T follicular helper cell (primary cell): ENCODE measurements around the gene ARHGAP19.

Experiments used
- DNase-seq: peaks from one replicate; pipeline ENCODE4 v3.0.0-alpha.2; 2020; ENCODE audit warnings: low read depth

ARHGAP19 gene

DNA sequence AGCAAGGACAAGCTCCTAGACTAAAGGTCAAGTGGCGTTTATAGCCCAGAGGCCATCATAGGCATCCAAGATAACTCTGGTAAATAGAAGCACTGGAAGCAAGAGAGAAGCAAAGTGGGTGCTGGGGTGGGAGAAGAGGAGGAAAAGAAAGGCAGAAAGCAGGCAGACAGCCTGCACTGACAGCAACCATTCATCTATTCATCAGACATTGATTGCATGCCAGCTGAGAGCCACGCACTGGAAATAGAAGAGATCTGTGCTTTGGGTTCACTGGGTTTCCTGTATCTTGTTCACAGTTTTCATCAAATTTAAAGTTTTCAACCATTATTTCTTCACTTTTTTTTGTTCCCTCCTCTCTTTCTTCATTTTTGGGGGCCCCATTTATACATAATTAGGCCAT, 102.0 kb downstream of the ARHGAP19 start:
- DNase-seq, result no peak

DNA sequence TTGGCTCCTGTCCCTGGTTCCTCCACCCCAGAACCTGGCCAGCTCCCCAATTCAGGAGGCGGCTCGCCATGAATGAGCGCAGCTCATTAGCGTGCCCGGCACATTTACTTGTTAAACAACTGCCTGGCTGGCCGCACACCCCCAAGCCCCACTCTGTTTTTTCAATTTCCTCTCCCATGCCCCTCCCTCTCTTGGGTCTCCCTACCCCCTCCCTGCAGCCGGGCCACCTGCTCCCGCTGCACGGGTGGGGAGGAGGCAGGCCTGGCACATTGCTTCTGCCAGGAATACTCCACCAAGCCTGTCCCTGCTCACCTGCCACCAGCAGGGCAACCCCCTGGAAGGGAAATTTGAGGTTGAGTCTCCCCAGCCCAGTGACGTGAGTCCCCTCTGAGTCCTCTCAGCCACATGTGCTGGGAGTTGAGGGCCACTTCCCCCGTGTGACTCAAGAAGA, 104.2 kb downstream of the ARHGAP19 start:
- no peak for DNase-seq

DNA sequence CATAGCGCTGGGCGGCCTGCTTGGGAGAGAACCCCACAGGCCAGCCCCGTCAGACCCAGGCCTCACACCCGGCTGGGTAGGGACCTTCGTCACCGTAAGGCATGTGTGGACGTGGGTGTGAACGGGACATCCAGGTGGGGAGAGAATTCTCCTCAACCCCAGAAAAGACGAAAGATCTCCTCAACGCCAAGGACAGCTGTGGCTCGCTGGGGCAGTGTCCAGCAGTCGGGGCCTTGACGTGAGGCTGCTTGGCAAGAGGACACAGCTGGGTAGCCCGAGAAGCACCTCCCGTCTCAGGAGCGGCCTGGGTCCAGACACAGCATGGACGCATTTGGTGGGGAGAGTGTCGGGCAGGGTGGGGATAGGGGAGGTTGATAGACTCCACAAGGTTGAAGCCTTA, 105.5 kb downstream of the ARHGAP19 start:
- DNase-seq, result no peak

DNA sequence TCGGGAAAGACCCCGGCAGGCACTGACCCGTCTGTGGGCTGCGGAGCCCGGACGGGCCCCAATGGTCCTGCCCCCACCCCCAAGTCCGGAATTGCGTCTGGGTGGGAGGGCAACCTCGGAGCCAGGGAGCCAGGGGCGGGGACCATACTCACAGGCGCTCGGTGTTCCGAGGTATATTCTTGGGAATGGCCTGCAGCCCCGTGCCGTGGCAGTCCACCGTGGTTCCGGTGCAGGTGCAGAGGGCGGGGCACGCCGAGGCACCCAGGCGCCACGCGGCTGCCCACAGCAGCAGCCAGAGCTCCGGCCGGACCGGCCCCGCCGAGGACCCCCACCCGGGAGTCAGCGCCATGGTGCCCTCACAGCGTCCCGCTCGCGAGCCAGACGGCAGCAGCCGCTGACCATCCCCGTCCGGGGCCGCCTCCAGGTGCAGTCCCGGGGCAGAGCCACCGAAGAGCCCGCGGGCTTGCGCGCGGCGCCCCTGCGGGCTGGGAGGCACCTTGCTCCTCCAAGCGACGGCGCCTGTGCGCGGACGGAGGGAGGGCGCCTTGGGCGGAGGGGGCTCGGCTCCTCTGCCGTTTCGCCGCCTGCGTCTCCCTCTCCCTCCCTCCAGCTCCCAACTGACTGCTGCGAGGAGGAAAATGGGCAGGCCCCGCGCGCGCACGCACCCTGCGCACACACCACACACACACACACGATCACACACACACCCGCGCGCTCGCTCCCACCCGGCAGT, 106.9 kb downstream of the ARHGAP19 start, which contains the start of gene SLIT1:
Gene SLIT1, minus strand, starts transcription at position 634 of the 733 bp plus-strand sequence. Its CDS starts 285 bp downstream, at position 349.
- no peak for DNase-seq

DNA sequence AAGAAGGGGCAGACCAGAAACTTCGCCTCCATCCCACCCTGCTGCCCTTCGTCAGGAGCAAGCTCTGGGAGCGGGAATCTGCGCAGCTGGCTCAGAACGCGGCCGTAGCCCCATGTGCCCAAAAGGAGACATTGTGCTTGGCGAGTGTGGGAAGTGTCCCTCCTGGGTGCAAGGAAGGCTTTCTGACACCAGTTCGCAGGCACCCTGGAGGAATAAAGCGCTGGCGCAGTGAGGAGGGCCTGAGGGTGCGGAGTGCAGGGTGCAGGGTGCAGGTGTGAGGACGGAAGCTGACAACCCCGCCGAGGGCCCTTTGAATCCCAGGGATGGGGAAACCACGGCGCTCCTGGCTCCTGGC, 107.5 kb downstream of the ARHGAP19 start:
- DNase-seq, result no peak

DNA sequence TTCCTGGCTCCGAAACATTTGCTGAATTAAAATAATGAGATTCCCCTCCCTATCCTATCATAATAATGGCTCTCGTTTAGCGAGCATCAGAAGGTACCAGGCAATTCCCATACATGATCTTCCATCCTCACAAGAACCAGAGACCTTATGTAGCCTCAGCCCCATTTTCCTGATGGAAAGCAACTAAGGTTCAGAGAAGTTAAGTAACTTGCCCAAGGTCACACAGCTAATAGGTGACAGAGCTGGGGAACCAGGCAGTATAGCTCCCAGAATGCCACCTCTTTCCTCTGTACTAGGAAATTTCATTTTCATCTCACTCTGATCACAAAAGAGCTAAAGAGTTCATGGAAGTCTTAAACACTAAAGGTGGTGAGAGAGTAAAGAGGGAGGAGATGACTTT, 109.1 kb downstream of the ARHGAP19 start:
- DNase-seq, result no peak

DNA sequence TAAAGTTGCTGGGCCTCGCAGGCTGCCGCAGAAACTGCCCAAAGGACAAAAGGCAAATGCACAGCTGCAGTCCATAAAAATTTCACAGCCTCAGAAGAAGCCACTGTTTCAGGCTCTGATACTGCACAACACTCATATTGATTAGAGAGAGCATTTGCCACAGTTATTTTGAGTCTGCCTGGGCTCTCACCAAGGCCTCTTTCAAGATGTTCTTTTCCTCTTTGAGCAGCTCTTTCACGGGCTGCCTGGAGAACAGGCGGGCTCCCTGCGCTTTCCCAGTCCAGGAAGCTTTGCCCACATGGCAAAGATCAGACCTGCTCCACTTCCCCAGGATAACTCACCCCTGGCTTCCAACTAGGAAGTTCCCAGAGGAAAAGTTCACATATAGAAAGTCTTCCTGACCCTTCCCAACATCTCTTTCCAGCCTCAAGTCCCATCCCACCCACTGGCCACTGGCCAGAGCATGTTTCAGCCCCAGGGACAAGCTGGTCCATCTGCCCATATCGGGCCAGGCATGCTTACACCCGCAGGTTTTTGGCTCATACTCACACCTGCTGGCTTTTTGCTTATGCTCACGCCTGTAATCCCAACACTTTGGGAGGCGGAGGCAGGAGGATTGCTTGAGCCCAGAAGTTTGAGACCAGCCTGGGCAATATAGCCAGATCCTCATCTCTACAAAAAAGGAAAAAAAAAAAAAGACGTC, 110.0 kb downstream of the ARHGAP19 start:
- DNase-seq, result no peak

DNA sequence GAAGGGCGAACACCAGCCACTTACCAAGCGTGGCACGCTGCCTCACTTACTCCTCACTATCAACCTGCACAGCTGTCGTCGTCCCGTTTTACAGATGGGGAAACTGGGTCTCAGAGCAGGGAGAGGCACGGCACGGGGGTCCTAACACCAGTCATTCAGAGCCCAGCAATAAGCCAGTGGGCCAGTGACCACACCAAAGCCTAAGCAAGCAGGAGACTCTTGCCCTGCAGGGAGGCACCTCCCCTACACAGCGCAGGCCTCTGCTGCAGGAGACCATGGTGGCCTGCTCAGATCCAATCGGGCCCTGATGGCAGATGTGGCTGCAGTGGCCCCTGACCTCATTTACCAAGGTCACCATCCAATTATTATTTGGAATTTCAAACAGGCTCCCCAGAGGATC, 111.5 kb downstream of the ARHGAP19 start:
- no peak for DNase-seq

DNA sequence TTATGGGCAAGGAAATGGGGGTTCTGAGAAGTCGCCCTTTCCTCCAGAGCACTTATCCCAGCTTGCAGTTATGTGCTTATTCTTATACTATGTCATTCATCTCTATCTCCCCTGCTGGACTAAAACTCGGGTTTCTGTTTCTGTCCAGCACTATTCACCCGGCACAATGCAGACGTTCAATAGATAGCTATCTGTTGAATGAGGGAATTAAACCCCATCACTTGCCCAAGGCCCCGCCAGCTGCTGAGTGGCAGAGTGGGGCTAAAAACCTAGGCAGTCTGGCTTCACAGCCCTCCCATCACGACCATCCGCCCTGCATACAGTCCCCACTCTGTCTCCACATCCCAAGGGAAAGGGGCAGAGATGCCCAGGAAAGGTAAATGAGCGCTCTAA, 112.1 kb downstream of the ARHGAP19 start:
- no peak for DNase-seq

DNA sequence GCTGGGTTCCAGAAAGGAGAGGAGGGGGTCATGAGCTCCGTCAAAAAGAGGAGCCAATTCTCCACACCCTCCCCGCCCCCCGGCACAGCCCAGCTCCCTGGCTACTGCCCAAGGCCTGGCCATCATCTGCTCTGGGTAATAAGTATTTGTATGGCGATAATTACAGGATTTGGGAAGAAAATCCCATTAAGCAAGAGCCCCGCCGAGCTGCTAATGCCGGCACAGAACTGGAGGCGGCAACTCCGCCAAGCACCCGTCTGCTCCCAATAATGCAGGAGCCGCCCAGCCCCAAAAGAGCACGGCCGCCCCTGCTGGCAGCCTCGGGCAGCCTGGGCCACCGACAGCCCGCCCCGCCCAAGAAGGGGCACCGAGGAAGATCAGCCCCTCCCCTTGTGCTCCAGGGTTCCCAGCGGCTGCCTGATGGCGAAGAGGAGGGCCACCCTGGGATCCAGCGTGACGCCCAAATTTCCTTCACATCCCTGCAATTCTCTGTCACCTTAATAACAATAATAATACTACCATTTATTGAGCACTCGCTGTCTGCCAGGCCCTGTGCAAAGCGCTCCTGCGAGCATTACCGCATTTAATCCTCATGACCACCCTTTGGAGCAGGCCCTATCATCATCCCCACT, 112.6 kb downstream of the ARHGAP19 start:
- DNase-seq, result no peak

DNA sequence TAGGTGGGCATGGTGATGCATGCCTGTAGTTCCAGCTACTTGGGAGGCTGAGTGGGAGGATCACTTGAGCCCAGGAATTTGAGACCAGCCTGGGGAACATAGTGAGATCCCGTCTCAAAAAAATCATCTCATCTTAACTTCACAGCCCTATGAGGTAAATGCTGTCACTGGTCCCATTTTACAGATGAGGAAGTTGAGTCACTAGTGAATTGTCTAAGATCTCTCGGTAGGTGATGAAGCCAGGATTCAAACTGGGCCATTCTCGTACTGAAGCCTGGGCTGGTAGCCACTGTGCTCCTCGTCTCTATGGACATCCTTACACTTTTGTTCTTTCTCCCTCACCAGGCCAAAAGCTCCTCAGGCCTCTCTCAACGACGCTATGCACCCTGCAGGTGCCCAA, 113.1 kb downstream of the ARHGAP19 start:
- no peak for DNase-seq

DNA sequence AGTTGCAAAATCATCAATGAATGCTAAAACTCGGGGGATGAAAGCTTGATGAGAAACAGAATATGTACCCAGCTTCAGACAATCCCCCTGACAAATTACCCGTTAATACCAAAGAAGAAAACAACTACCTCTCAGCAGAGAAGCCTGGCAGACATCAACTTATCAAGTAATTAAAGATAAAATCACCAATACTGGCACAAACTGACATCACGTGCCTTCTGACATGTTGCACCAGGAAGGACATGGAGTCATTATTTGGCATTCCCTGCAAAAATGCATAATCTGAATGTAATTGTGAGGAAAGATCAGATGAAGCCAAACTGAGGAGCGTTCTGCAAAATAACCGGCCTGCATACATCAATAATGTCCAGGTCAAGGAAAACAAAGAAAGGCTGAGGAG, 114.4 kb downstream of the ARHGAP19 start:
- DNase-seq, result no peak

DNA sequence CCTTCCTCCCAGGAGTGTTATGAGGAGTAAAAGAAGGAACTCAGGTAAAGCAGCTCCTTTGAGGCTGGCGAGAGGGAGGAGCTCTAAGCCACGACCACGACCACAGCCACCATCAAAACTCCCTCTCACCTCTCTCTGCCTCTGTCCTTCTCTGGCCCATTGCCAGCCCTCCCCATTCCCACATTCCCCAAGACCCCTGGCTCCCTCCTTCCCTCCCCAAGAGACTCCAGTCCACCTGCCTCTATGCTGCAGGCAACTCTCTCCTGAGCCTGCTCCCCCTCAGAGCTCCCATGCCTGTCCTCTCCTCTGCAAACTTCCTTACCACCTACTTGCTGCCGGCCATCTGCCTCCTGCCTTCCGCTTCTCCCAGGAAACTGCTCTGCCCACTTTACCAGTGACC, 116.2 kb downstream of the ARHGAP19 start:
- no peak for DNase-seq

DNA sequence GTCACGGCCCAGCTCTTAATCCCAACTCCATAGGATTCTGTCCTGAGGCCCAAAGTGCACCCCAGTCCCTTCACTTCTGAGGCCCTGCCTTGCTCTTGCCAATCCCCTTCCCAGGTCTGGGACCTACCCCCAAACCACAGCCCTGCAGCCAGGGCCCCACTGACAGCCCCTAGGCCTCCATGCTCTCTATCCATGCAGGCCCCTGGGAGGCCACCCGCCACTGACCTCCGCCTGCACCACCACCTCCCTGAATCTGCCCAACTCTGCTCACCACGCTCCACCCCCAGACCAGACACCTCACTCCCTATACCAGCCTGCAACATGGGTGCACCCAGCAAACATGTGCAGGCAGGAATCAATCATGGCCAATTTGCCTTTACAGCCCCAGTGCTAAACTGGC, 116.9 kb downstream of the ARHGAP19 start:
- DNase-seq, result no peak

DNA sequence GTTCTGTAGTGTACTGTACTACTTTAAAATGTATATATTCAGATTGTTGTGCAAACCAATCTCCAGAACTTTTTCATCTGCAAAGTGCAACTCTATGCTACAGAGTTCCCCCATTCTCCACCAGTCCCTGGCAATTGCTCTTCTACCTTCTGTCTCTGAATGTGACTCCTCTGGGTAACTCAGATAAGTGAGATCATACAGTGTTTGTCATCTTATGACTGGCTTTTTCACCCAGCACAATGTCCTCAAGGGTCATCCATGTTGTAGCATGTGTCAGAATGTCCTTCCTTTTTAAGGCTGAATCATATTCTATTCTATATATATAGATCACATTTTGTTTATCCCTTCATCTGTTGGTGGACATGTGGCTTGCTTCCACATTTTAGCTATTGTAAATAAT, 117.5 kb downstream of the ARHGAP19 start:
- no peak for DNase-seq

DNA sequence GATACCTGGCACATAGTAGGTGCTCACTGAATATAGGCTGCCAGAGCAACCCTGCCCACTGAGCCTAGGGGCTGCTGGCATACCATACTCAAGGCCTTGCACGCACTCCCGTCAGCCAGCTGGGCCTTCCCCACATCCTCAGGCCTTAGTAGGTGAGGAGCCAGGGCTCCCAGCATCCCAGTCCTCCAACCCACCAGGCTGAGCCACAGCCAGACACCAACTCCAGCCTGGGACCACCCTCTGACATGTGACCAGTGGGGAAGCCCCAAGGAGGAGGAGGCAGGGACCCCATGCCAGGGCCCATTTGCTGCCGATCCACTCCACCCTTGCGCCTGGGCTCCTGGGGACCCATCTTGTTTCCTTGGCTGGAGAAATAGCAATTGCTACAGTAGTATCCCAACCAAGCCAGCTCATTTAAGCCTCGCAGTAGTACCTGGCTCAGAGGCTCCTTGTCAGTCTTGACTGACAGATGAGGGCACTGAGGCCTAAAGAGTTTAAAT, 118.1 kb downstream of the ARHGAP19 start:
- DNase-seq, result no peak

DNA sequence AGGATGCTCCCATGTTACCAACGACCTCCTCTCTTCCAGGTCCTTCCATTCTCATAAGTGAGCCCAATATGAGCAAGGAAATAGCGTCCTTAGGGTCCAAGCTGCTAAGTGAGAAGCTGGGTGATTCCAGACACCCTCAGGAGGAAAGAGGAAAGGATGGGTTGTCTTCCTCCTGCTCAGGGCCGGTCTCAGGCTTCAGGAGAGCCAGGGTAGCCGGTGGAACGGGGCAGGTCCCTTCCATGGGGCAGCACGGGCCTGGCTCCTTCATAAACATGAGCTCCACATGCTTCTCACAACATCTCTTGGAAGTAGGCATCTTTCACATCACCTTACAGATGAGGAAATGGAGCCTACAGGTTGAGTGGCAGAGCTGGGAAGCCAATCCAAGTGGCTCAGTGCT, 119.4 kb downstream of the ARHGAP19 start:
- DNase-seq, result no peak
